Right forelimb (tissue), 1 donor: ENCODE results near the gene TSPAN32.

Experiments used
- DNase-seq: peaks from one replicate; pipeline ENCODE4 v3.0.0-alpha.2; 2018

The TSPAN32 gene

GRCh38 chr11:2289350-2289749 lies 12.5 kb upstream of the TSPAN32 start:
- DNase-seq = peak; percentile 13

DNA sequence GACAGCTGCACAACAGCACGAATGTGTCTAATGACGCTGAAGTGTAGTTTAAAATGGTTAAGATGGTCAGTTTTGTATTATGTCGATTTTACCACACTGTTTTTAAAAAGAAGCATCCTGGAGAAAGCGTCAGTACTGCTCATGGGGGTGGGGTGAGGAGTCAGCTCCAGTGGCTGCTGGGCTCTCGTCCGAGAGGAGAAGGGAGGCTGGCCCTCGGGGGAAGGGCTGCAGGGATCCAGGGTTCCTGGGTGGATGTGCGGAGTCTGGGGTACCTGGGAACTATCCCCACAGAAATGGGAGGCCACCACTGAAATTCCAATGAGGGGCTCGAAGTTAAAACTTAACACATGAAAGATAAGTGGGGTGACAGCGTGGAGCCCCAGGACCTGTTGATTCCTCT lies 12.0 kb upstream of the TSPAN32 start:
- DNase-seq = peak; percentile 35

- DNase-seq = peak; percentile 40
Observed at GRCh38 chr11:2290351-2290841, 11.4 kb upstream of the TSPAN32 start.

DNA sequence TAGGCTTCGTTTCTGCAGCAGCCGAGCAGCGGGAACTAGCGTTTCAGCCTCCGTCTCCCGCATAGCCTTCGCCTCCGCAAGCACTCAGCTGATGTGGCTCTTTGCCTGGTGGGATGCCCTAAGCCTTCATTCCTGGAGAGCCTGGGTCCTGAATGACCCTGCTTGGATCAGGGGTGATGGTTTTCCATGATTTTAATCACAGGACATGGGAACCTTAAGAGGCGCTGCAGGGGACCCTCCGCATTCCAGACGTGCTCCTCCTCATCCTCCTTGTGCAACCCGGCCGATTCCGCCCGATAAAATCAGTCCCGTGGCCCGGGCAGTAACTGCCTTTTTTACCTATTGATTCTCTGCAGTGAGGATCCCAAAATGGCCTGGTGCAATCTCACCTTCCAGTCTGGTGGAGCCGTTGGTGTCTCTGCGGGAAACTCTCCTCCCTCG lies 8.3 kb upstream of the TSPAN32 start:
- DNase-seq = peak; percentile 29

DNA sequence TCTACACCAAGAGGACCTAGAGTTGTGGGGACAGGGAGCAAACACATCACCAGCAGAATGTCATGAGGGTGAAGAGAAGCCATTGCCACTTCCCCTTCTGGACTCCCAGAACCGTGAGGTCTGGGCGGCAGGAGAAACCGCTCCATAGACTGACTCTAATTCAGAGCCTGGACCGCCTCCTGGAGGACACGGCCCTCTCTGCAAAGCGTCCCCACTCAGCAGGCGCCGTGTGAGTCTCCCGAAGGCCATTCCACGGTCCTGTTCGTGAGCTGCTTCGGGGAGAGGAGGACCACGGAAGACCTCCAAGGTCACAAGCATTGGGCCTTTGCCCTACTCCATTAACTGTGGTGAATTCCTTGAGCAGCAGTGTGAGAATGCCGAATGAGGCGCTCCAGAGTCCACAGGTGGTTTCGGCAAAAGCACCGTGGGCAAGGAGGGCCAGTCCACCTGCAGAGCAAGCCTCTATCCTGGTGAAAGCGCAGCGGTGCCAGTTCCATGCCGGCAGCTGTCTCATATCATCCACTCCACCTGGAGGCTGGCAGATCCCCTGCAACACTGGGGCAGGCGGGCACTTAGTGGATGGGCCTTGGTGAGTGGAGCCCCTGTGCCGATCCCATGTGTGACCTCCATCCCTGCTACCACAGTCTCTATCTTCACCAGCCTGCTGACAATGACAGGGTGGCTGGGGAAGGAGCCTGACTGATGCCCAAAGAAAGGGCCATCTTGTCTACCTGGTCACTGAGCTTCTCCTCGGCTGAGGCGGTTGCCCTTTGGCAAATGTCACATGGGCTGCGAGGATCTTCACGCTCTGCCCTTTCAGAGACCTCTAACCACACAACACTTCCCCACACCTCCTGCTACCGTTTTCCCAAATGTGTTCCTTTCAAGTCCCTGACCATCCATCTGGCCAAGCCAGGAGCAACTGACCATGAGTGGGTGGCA lies 7.6 kb upstream of the TSPAN32 start:
- DNase-seq = peak; percentile 34

GRCh38 chr11:2294926-2295290 lies 6.9 kb upstream of the TSPAN32 start:
- DNase-seq = peak; percentile 21

DNA sequence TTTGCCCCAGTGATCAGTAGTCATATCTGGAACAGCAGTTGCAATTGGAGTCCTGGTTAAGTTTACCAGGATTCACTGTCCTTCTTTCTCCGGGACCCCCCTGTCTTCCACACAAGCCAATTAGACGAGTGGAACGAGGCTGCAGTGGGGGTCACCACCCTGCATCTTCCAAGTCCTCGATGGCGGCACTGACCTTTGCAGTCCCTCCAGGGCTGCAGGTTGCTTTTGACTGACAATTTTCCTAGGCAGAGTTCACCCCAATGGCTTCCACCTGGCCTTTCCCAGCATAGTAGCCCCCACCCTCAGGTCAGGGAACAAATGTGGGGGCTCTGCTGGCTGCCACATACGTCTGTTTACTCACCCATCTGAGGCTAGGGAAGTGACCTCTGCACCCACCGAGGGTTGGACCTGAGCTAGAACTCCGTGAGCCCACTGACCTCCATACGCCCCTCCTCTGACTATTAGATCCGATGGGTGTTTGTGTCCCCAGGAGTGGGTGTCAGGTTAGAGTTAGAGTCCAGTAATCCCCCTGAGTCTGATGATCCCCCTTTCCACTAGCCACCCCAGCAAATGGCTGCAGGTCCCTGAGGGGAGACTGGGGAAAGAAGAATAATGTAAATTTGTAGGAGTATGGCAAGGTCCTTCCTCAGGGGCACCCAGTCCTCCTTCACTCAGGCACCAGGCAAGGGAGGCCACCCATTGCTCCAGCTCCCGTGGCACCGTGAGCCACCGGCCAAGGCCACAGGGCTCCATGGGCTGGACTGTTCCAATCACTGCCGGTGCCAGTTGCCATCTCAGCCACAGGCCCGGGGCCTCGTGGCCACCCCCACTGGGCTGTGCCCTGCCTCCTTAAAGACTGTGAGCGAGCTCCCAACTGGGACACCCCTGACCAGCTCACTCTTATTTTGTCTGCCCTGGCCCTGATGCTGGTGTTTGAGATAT lies 5.6 kb upstream of the TSPAN32 start:
- DNase-seq = peak; percentile 29

- DNase-seq = peak; percentile 16
Observed at GRCh38 chr11:2296913-2297622, 4.7 kb upstream of the TSPAN32 start.

DNA sequence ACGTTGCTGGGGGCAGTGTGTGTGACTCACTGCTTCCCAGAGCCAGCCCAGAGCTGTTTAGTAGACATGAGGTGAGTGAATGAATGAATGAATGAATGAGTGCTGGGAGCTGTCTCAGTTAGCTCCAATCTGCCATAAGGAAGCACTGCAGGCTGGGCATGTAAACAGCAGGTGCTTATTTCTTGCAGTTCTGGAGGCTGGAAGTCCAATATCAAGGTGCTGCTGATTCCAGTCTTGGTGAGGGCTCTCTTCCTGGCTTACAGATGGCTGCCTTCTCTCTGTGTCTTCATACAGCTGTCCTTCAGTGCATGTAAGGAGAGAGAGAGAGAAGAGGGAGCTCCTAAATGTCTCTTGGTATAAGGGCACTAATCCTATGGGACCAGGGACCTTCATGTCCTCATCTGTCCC lies 4.2 kb upstream of the TSPAN32 start:
- DNase-seq = peak; percentile 12

- DNase-seq = peak; percentile 35
Observed at GRCh38 chr11:2298131-2298794, 3.5 kb upstream of the TSPAN32 start.

- DNase-seq = peak; percentile 50
Observed at GRCh38 chr11:2298795-2299761, 2.7 kb upstream of the TSPAN32 start.

- DNase-seq = no peak
Observed at GRCh38 chr11:2299773-2300172, 2.0 kb upstream of the TSPAN32 start.

GRCh38 chr11:2300290-2300935 lies 1.4 kb upstream of the TSPAN32 start:
- peak; percentile 43 for DNase-seq

DNA sequence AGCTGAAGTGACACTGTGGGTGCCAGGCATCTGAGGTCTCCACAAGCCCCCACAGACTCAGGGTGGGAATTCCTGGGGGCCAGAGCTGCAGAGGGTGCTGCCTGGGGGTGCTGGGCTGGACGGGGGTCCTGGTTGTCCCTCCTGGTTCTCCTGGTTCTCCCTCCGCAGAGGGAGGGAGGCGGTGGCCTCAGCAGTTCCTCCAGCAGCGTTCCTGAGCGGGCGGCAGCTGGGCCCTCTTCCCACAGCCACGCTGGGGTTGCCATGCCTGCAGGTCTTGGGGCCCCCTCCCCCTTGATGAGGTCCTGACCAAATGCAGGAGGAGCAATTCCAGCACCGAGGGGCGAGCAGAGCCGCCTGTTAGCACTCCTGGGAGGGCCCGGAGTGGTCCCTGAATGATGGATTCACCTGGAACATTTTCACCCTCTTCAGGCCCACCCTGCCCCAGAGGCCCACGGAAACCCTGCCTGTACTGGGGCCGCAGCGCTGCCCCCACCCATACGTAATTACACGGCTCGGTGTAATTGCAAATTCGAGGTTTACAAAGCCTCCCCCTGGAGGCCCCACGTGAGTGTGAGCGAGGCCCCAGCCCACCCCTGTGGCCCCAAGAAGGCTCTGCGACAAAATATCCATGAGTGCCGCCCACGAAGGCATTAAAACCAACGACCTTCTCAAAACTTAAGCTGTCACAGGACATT lies 730 bp upstream of the TSPAN32 start:
- DNase-seq = peak; percentile 50

DNA sequence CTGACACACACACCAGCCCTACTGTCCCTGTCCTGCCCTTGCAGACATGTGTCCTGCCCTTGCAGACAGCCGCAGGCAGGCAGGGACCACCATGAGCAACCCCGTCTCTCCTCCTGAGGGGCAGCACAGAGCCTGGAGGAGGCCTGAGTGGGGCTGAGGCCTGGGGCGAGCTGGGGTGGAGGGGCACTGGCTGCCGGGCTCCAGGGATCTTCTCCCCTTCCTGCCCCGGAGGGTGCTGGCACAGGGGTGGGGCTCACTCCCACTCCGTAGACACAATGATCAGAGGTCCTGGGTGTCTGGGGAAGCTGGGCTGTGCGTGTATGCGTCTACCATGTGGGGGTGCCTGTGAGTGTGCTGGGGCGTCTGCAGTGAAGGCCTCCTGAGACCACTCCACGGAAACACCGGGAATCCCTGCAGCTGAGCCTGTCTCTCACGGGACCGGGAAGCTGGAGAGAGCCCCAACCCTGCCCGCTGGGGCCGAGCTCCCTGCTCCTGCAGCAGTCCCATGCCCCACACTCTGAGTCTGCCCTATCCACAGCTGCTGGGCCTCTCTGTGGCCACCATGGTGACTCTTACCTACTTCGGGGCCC lies 588 bp downstream of the TSPAN32 start:
- peak; percentile 60 for DNase-seq

- DNase-seq = no peak
Observed at GRCh38 chr11:2302896-2303626, 1.2 kb downstream of the TSPAN32 start.

DNA sequence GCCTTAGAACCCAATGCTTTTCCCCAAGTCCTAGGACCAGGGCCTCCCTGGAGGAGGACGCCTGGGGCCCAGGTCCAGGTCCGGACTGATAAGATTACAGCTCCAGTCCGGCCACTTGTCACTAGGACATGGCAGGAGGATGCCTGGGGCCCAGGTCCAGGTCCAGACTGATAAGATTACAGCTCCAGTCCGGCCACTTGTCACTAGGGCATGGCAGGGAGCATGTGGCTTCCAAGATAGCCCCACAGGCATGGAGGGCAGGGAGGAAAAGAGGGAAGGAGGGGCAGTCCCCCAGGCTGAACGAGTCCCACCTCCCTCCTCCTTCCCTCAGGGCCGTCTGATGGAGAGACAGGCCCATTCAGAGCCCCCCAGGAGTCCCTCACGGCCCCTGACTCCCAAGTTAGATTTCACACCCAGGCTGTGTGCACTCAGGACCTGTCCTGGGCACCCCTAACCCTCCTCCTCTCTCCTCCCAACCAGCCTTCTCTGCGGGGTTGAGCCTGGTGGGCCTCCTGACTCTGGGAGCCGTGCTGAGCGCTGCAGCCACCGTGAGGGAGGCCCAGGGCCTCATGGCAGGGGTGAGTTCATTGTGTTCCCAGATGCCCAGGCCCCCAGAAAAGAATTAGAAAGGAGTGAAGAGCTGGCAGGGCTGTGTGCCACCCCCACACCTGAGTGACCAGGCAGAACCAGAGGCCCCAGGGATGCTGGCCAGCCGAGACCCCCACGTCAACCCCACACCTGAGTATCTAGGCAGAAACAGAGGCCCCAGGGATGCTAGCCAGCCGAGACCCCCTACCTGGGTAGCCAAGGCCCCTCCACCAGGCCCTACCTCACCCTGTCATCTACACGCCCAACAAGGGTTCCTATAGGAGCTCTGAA lies 2.1 kb downstream of the TSPAN32 start:
- peak; percentile 49 for DNase-seq
